Sigmoid colon (tissue), 4 donors: ENCODE data around the gene GPX3.

Experiments used
- CTCF ChIP-seq, 4 experiments: fragments of 450-650 bp in 3 of 4; fragments of 200-600 bp in 1 of 4; IDR thresholded peaks; one replicate each; pipeline ENCODE4 v1.5.1; 2016 to 2019; ENCODE audit warnings: antibody characterized with exemption in 4 of 4, mild to moderate bottlenecking in 3 of 4, moderate library complexity in 2 of 4
- EP300 ChIP-seq, 4 donors: sonication (generic); formaldehyde crosslinking; IDR thresholded peaks; one replicate each; pipeline ENCODE4 v1.6.1; 2017; ENCODE audit warnings: antibody characterized with exemption in 4 of 4
- POLR2A ChIP-seq, 2 donors: fragments of 450-650 bp; IDR thresholded peaks; one replicate each; pipeline ENCODE4 v1.6.1; 2016; ENCODE audit warnings: antibody characterized with exemption in 2 of 2, mild to moderate bottlenecking in 2 of 2, moderate library complexity in 2 of 2

DNA sequence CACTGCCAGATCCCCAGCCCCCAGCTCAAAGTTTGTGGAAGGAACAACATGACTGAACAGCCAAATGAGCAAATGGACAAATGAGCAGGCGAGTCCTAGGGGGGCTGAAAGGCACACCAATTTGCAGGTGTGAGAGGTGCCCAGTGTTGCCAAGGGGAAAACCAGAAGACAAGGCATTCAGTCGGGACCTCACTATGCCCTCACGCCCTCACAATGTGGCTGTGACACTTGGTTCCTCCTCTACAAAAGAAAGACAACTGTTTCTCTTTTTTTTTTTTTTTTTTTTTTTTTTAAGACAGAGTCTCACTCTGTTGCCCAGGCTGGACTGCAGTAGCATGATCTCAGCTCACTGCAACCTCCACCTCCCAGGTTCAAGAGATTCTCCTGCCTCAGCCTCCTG, 32.4 kb downstream of the GPX3 start:
- TF ChIP-seq CTCF (IDR thresholded peaks at IDR 0.05) (no peak), POLR2A (IDR thresholded peaks at IDR 0.05) (no peak), EP300 (IDR thresholded peaks at IDR 0.05) (no peak)
